Stimulated activated CD4-positive, alpha-beta T cell treated with anti-CD3 and anti-CD28 coated beads, TNF-alpha, amount 100 ng/mL, for 48 hours (primary cell): Measurements from ENCODE around the gene CAPN1.

Source experiments
- DNase-seq, 3 donors: peaks; one replicate each; pipeline ENCODE4 v3.0.0-alpha.2; 2020; ENCODE audit warnings: low read depth in 3 of 3

The CAPN1 gene

DNA sequence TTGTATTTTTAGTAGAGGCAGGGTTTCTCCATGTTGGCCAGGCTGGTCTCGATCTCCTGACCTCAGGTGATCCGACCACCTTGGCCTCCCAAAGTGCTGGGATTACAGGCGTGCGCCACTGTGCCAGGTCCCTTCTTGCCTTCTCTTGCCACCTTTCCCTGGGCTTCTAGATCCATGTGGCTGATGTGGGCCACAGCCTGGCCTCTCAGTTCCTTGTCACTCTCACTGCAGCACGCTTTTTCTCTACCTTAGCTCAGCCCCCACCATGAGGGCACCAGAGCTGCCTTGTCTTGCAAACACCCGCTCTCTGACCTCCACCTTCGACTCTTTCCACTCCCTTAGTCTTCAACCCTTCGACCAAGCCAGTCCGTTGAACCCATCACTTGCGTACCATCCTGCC is 7.5 kb downstream of the CAPN1 start:
- no peak for DNase-seq

DNA sequence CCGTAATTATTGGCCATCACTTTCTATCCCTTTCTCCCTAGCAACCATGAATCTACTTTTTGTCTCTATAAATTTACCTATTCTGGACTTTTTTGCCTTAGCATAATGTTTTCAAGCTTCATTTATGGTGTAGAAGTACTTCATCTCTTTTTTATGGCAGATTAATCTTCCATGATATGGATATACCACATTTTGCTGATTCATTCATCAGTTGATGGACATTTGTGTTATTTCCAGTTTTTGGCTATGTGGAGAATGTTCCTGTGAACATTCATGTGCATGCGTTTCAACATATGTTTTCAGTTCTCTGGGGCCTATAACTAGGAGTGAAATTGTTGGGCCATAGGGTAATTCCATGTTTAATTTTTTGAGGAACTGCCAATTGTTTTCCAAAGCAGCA is 12.8 kb downstream of the CAPN1 start:
- DNase-seq = no peak

DNA sequence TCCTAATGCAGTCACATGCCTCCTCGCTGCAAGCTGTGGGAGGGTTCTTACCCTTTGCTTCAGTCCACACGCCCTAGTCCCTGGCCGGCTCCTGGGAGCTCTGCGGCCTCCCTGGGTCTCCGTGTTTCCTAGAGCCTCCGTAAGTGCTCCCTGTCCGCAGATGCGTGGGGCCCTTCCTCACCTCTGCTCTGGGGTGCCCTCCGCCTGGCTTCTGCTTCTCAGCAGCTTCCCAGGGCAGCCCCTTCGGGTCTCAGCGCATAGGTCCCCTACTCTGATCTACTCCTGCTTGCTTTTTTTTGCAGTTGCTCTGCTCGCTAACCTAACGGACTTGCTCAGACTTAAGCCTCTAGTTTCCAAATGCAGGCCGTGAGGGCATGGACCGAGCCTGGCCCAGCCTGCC is 22.4 kb downstream of the CAPN1 start:
- DNase-seq = no peak

DNA sequence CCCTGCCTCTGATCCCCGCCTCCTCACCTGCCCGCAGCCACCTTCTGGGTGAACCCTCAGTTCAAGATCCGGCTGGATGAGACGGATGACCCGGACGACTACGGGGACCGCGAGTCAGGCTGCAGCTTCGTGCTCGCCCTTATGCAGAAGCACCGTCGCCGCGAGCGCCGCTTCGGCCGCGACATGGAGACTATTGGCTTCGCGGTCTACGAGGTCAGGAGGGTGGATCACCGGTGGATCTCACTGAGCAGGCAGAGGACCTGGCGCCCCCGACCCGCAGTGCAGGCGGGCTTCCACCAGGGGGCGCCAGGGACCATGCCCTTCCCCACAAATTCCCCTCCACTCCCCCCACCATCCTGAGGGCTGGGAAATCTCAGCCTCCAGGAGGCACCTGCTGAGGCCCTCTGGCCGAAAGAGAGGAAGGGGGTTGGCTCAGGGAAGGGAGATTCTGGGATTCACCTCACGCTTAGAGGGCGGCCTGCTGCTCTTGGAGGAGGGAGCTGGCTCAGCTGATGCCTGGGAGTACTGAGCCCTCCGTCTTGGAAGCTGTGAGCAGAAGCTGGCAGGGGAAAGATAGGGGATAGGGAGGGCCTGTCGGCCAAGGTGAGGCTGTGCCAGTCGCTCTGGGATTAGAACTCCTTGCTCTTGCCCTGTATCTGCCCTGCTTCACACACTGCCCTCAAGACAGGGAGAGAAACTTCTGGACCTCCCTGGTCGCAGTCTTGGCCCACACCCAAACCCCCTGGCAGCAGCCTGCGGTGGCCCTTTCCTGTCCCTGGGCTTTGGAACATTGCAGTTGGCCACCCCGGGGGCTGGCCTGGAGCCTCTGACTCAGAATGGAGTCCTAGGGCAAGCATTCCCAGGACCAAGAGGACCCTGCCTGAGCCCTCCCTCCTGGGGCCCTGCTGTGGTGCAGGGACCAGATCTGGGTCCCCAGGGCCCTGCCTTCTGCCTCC is 23.2 kb downstream of the CAPN1 start:
- peak in 1 of 3 donors; percentile 34 for DNase-seq

DNA sequence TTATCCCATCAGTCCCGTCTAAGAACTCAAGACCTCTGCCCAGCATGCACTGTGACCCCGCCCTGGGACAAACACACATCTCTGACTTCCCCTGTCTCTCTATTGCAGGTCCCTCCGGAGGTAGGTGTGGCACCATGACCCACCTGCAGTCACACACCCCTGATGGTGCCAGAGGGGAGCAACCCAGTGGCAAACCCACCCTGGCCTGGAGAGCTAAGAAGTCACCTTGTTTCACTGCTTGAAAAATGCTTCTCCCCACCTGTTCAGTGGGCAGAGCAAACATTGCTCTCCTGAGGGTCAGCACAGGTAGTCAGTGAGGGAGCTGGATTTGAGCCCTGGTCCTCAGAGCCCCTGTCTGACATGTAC is 23.9 kb downstream of the CAPN1 start:
- DNase-seq = no peak

DNA sequence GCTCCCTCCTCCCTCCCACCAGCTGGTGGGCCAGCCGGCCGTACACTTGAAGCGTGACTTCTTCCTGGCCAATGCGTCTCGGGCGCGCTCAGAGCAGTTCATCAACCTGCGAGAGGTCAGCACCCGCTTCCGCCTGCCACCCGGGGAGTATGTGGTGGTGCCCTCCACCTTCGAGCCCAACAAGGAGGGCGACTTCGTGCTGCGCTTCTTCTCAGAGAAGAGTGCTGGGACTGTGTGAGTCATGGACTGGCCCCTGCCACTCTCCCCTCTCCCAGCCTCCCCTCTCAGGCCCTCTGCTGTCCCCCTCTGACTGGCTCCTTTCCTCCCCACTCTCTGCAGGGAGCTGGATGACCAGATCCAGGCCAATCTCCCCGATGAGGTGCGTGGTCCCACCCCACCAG is 24.7 kb downstream of the CAPN1 start:
- no peak for DNase-seq

DNA sequence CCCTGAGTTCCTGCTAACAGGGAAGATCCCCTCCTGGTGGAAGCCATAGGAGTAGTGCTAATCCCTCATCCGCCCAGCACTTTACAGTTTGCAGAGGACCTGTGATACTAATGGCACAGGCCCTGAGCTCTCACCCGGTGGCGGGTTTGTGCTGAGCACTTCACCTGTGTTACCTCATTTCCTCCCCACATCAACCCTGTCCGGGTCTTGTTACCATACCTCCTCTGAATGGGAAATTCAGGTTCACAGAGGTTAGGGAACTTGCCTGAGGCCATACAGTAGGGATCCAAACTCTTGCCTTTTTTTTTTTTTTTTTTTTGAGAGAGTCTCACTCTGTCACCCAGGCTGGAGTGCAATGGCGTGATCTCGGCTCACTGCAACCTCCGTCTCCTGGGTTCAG is 25.2 kb downstream of the CAPN1 start:
- DNase-seq = no peak

DNA sequence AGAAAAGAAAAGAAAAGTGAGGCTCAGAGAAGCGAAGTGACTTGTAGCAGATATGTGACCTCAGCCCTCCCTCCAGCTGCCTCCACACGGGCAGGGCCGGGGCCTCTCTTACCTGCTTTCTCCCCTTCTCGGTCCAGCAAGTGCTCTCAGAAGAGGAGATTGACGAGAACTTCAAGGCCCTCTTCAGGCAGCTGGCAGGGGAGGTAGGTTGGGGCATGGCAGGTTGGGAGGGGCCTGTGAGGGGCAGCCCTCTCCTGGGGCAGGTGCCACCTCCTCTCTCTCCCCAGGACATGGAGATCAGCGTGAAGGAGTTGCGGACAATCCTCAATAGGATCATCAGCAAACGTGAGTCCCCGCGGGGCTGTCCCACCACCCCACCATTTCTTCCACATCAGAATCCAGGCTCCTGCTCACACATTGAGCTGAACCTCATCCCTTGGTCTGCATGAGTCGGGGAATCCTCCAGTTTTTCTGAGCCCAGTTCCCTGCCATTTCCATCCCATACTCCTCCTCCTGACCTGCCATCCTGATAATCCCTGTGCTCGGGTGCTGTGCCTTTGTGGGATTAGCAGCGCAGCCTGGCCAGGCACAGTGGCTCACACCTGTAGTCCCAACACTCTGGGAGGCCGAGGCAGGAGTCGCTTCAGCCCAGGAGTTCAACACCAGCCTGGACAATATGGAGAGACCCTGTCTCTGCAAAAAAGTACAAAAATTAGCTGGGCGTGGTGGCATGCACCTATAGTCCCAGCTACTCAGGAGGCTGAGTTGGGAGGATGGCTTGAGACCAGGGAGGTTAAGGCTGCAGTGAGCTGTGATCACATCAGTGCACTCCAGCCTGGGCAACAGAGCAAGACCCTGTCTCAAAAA is 26.4 kb downstream of the CAPN1 start:
- no peak for DNase-seq

DNA sequence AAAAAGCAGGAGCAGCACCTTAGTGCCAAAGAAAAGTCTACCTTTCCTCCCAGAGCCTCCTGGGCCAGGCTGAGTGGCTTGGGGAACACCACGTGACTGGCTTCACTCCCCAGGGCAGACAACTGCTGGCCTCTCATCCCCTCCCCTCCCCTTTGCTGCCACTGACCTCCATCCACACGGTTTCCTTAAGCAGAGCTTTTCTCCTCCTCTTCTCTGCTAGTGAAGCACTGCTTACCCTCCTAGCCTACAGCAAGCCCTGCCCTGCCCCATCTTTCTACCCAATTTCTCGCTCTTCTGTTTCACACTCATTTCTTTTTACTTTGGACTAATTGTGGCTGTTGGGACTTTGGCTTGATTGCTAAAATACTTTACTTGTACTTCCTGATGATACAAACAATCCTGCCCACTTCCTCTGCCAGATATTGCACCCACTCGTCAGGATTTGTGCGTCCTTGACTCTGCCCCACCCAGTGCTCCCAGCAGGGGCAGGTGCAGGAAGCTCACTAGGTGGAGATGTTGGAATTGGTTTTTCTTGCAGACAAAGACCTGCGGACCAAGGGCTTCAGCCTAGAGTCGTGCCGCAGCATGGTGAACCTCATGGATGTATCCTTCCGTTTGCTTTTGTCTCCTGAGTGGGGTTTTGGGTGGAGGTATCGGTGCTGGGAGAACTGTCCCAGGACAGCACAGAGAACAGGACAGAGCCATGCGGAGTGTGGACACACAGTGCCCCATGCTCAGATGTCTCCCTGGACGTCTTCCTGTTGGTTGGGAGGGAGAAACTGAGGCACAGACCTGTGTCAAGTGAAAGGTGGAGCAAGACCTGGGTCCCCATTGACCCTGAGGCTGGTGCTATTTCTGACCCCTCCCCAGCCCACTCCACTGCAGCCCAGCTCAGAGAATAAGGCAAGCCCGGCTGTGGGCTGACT is 27.3 kb downstream of the CAPN1 start:
- DNase-seq = no peak

DNA sequence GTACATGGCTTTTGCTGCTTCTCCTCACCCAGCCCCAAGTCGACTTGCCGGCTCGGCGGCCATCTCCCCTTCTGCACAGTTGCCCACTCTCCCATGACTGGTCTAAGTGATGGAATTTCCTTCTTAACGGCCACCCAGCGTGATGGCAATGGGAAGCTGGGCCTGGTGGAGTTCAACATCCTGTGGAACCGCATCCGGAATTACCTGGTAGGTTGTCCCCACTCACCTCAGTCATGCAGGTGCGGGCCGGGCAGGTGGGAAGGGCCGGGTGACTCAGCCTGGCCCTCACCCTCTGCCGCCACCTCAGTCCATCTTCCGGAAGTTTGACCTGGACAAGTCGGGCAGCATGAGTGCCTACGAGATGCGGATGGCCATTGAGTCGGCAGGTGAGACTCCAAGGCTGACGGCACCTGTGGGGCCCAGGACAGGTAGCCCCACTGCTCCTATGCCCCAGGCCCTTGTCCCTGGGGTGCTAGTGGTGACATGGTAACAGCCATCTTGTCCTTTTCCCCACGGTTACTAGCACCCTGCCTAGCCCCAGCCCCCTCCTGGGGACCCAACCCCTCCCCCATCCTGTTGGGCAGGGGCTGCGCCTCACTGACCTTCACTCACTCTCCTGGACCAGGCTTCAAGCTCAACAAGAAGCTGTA is 28.1 kb downstream of the CAPN1 start:
- no peak for DNase-seq

DNA sequence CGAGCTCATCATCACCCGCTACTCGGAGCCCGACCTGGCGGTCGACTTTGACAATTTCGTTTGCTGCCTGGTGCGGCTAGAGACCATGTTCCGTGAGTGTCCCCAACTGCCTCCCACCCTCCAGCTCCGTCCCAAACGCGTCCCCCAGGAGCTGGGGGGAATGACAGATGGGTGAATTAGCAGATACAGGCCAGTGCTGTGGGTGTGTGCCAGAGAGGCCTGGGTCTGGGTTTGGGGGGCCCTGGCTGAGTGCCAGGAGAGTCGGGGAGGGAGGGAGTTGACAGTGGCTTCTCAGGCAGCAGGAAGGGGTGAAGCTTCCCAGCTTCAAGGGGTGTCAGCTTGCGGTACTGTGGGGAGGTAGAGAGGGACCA is 28.6 kb downstream of the CAPN1 start:
- no peak for DNase-seq

DNA sequence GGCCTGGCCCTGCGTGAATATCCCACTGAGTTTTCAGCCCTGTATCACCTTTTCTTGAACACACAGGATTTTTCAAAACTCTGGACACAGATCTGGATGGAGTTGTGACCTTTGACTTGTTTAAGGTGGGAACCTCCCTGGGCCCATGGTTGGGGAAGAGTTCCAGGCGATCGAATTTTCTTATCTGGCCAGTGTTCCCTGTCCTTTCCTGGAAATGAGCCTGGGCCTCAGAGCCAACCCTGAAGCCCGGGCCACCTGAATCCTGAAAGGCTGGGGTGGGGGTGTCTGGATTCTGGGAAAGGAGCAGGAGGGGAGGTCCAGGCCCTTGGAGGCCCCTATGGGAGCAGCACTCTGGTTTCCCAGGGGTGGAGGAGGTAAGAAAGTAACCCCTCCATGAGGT is 29.0 kb downstream of the CAPN1 start:
- DNase-seq = no peak

DNA sequence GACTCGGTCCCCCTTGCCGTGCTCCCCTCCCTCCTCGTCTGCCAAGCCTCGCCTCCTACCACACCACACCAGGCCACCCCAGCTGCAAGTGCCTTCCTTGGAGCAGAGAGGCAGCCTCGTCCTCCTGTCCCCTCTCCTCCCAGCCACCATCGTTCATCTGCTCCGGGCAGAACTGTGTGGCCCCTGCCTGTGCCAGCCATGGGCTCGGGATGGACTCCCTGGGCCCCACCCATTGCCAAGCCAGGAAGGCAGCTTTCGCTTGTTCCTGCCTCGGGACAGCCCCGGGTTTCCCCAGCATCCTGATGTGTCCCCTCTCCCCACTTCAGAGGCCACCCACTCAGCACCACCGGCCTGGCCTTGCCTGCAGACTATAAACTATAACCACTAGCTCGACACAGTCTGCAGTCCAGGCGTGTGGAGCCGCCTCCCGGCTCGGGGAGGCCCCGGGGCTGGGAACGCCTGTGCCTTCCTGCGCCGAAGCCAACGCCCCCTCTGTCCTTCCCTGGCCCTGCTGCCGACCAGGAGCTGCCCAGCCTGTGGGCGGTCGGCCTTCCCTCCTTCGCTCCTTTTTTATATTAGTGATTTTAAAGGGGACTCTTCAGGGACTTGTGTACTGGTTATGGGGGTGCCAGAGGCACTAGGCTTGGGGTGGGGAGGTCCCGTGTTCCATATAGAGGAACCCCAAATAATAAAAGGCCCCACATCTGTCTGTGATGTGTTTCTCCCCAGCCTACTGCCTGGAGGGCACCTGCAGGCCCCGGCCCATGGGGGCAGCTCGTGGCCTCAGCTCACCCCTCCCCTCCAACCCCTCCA is 29.8 kb downstream of the CAPN1 start:
- DNase-seq = no peak

DNA sequence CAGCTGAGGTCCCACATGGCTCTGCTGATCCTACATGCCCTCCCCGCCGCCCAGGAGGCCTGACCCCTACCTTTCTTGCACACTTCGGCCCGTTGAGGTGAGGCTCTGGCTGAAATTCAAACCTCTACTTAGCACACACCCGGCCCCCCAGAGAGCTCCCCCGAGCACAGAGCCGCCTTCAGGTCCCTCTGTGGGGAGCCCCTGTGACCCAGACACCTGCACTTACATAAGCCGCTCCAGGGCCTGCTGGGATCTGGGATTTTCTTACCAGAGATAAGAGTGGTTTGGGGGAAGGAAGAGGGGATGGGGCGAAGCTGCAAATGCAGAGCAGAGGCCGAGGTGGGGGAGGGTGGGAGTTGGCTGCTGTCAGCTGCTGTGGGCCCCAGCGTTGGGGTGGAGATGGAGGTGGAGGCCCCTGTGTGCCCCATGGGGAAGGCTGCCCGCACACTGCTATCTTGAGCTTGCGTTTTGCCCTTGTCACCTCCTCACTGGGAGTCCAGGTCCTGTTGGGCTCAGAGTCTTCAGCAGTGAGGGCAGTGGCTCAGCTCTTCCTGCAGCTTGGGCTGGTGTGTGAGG is 30.6 kb downstream of the CAPN1 start:
- DNase-seq = no peak

DNA sequence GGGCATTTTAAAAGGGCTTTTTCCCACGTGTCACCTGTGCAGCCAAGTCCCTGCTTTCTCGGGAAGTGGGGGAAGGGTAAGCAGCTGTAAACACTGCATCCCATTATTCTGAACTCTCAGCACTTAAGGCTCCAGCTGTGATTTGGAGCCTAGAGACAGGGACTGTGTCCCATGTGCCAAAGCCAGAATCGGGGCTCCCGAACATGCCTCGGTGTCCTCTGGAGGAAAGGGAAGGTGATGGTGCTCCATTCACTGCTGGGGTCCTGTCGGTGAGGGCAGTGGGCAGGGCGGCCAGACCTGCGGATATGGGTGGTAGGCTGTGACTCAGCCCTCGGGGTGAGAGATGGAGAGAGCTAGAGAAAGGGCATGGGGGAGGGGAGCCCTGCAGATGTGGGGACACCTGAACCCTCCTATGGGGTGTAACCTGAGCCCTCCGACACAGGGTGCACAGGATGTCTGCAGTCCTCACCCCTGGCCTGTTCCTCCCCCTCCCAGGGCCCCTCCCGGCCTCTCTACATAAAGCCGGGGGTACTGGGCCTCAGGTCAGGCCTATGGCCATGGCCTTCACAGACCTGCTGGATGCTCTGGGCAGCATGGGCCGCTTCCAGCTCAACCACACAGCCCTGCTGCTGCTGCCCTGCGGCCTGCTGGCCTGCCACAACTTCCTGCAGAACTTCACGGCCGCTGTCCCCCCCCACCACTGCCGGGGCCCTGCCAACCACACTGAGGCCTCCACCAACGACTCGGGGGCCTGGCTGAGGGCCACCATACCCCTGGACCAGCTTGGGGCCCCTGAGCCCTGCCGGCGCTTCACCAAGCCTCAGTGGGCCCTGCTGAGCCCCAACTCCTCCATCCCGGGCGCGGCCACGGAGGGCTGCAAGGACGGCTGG is 31.8 kb downstream of the CAPN1 start:
- no peak for DNase-seq

DNA sequence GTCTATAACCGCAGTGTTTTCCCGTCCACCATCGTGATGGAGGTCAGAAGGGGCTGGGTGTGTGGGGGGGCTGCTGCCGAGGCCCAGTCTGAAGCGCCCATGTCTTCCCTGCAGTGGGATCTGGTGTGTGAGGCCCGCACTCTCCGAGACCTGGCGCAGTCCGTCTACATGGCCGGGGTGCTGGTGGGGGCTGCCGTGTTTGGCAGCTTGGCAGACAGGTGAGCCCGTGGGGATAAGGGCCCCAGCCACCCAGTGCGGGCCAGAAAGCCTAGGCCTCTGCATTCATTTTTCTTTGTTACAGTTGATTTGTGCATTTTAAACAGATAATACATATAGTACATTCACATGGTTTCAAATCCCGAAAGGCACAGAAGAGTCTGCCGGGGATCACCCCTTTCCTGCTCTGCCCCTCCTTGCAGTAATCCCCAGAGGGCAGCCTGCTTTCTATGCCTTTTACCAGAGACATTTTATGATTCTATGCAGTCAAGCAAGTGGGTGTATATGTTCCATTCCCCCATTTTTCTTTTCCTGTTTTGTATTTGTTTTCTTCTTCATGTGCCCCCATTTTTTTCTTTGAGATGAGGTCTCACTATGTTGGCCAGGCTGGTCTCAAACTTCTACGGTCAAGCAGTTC is 32.6 kb downstream of the CAPN1 start:
- no peak for DNase-seq

DNA sequence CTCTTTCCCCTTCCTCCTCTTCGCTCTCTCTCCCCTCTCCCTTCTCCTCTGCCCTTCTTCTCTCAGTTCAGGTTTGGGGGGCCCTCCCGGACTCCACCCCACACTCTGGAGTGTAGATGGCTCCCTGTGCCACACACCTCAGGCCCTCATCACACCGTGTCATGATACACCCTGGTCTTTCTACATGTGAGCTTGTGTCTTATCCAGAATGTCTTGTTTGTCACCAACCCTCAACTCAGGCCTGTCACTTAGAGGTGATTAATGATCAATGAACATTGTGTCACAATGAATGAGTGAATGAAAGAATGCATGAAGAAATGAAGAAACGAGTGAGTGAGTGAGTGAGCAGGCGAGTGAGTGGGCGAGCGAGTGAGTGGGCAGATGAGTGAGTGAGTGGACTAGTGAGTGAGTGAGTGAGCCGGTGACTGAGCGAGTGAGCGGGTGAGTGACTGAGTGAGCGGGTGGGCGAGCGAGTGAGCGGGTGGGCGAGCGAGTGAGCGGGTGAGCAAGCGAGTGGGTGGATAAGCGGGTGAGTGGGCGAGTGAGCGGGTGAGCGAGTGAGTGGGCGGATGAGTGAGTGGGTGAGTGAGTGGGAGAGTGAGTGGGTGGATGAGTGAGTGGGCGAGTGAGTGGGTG is 33.8 kb downstream of the CAPN1 start:
- peak in 1 of 3 donors; percentile 44 for DNase-seq

DNA sequence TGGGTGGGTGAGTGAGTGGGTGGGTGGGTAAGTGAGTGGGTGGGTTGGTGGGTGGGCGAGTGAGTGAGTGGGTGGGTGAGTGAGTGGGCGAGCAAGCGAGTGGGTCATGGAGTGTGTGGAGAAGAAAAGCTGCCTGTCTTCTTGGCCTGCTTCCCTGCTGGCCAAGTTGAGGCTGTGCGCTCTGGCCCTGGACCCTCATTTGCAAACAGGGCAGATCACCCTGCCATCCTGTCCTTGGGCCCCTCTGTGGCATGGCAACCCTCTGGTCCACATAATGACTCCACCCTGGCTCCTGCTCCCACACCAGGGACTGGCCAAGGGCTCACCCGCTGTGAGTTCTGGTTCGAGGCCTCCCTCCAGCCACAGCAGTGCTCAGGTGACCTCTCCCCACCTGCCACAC is 35.1 kb downstream of the CAPN1 start:
- DNase-seq = no peak
